ENCODE results near the gene CPEB1. TPM values are rescaled to one million over a fixed set of nuclear protein-coding genes. Genes with fewer than 3 reads are reported as not detected.

CPEB1 gene
- total and polyA plus RNA-seq, 7 experiments from 2014 or later: 0.07 to 1.0 (median 0.35) TPM; not detected in 1

GRCh38 chr15:82663186-82663600, 16.0 kb upstream of the CPEB1 start:
- Histone ChIP-seq H3K4me1 (ENCODE audit: control insufficient read depth in 2 of 2, insufficient read depth in 2 of 2, low read length in 2 of 2) (no peaks in the 10 kb centered on the region), H3K27ac (ENCODE audit: low read depth, low read length) (no peak overlapping the region), H3K9me3 (ENCODE audit: control insufficient read depth in 2 of 3, low read length in 3 of 3) (no peaks in the 10 kb centered on the region), H3K36me3 (ENCODE audit: control insufficient read depth in 2 of 3, insufficient read depth in 3 of 3, low read length in 3 of 3) (no peaks in the 10 kb centered on the region), H3K4me3 (ENCODE audit: low read length) (no peak overlapping the region), H3K27me3 (ENCODE audit: control insufficient read depth in 2 of 2, insufficient read depth in 2 of 2, low read length in 2 of 2) (peaks cover 0 to 4% of the 10 kb centered on the region in 2 donors)
- peaks cover 0 to 39% (median 17%) of the 10 kb centered on the region in 5 donors for H3K27me3 Mint-ChIP-seq
- H3K4me1 Mint-ChIP-seq: peaks cover 0 to 1% (median 0%) of the 10 kb centered on the region in 7 donors
- intact Hi-C loops (cut with micrococcal nuclease): no loop called here
- H3K27ac Mint-ChIP-seq: no peak overlapping the region
- no peak overlapping the region for H3K4me3 Mint-ChIP-seq
- DNase-seq (peak in 8 of 9 donors; percentile 21 to 62 (median 34)), ATAC-seq (peak; percentile 42)
- ChIA-PET POLR2A (no interaction called here), CTCF (interaction anchor here (0.6 kb wide), 1 partner anchor 19 kb away, joined by 8 read pairs; no protein-coding TSS in a partner anchor)
- peaks cover 0 to 2% (median 0%) of the 10 kb centered on the region in 11 donors for H3K9me3 Mint-ChIP-seq
- H3K36me3 Mint-ChIP-seq: peaks cover 0 to 7% (median 0%) of the 10 kb centered on the region in 5 donors

- H3K27me3 ChIP-seq (ENCODE audit: control insufficient read depth in 2 of 2, insufficient read depth in 2 of 2, low read length in 2 of 2): peaks cover 0 to 4% of the 10 kb centered on the region in 2 donors
- no peak overlapping the region for H3K27ac Mint-ChIP-seq
- intact Hi-C loops (cut with micrococcal nuclease): no loop called here
Observed at GRCh38 chr15:82662641-82663040, 15.5 kb upstream of the CPEB1 start.

DNA sequence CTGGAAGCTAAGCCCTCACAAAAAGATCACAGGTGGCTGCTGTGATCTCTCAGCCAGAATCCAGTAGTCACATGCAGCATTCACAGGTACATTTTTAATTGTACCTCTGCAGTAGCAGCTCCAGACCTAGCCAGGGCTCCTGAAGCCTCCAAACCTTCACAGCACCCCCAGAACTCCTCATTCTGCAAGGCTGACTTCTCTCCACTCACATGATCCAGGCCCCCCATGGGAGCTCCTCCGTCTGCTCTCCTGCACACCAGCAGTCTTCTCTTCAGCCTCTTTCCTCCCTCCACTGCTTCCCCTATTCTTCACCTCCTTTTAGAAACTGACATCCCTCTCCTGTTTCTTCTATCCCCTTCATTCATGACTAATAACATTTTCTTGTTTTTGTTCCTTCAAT, 13.2 kb upstream of the CPEB1 start:
- H3K4me1 ChIP-seq (ENCODE audit: control insufficient read depth in 2 of 2, insufficient read depth in 2 of 2, low read length in 2 of 2): no peaks in the 10 kb centered on the region
- Mint-ChIP-seq H3K4me1 (no peaks in the 10 kb centered on the region), H3K27ac (no peak overlapping the region), H3K27me3 (peaks cover 0 to 41% (median 13%) of the 10 kb centered on the region in 5 donors), H3K9me3 (peaks cover 0 to 2% (median 0%) of the 10 kb centered on the region in 11 donors), H3K4me3 (no peak overlapping the region), H3K36me3 (peaks cover 0 to 7% (median 0%) of the 10 kb centered on the region in 5 donors)
- H3K36me3 ChIP-seq (ENCODE audit: control insufficient read depth in 2 of 3, insufficient read depth in 3 of 3, low read length in 3 of 3): no peaks in the 10 kb centered on the region
- no peak overlapping the region for H3K4me3 ChIP-seq (ENCODE audit: low read length)
- peaks cover 0 to 4% of the 10 kb centered on the region in 2 donors for H3K27me3 ChIP-seq (ENCODE audit: control insufficient read depth in 2 of 2, insufficient read depth in 2 of 2, low read length in 2 of 2)
- CTCF ChIA-PET: interaction anchor here (0.6 kb wide), 1 partner anchor 19 kb away, joined by 3 read pairs; no protein-coding TSS in a partner anchor
- DNase-seq (no peak), ATAC-seq (no peak)
- POLR2A ChIA-PET: no interaction called here
- H3K9me3 ChIP-seq (ENCODE audit: control insufficient read depth in 2 of 3, low read length in 3 of 3): no peaks in the 10 kb centered on the region
- no peak overlapping the region for H3K27ac ChIP-seq (ENCODE audit: low read depth, low read length)
- intact Hi-C loops (cut with micrococcal nuclease): no loop called here

More at GRCh38 chr15:82662641-82663040, 15.5 kb upstream of the CPEB1 start:
- Histone ChIP-seq H3K27ac (ENCODE audit: low read depth, low read length) (no peak overlapping the region), H3K4me1 (ENCODE audit: control insufficient read depth in 2 of 2, insufficient read depth in 2 of 2, low read length in 2 of 2) (no peaks in the 10 kb centered on the region), H3K4me3 (ENCODE audit: low read length) (no peak overlapping the region), H3K36me3 (ENCODE audit: control insufficient read depth in 2 of 3, insufficient read depth in 3 of 3, low read length in 3 of 3) (no peaks in the 10 kb centered on the region), H3K9me3 (ENCODE audit: control insufficient read depth in 2 of 3, low read length in 3 of 3) (no peaks in the 10 kb centered on the region)
- Mint-ChIP-seq H3K4me1 (peaks cover 0 to 1% (median 0%) of the 10 kb centered on the region in 7 donors), H3K4me3 (no peak overlapping the region), H3K9me3 (peaks cover 0 to 2% (median 0%) of the 10 kb centered on the region in 11 donors), H3K27me3 (peaks cover 0 to 39% (median 16%) of the 10 kb centered on the region in 5 donors), H3K36me3 (peaks cover 0 to 7% (median 0%) of the 10 kb centered on the region in 5 donors)
- ChIA-PET CTCF (interaction anchor here (0.6 kb wide), 1 partner anchor 19 kb away, joined by 8 read pairs; no protein-coding TSS in a partner anchor), POLR2A (no interaction called here)
- ATAC-seq: no peak
- DNase-seq: no peak

DNA sequence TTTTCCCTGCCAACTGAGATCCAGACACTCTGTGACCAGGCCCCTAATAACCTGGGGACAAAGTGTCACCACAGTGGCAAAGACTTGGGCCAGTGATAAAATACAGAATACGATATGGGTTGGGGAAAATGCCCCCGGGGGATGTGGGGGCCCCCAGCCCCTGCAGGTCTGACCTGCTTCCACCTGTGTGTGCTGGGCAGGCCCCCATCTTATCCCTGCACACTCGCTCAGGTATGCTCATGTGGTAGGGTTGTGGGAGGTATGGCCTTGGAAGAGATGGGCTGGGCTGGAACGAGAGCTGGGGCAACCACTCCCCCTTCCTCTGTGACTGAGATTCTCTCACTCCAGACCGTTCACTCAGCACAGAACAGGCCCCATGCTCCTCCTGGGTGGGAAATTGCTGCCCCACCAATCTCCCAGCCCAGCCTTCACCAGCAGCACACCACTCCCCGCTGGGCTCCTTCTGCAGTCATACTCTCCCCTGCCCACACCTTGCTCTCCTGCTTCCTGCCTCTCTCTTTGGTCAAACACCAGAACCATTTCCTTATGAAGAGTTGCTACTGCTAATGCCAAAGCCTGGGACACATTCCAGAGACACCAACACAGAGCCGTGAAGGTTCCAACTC, 9.6 kb upstream of the CPEB1 start:
- H3K27me3 Mint-ChIP-seq: peaks cover 4 to 21% (median 10%) of the 10 kb centered on the region in 5 donors
- no peak overlapping the region for H3K4me3 Mint-ChIP-seq
- no peaks in the 10 kb centered on the region for H3K9me3 Mint-ChIP-seq
- Histone ChIP-seq H3K27ac (ENCODE audit: low read depth, low read length) (no peak overlapping the region), H3K4me3 (ENCODE audit: low read length) (no peak overlapping the region), H3K4me1 (ENCODE audit: control insufficient read depth in 2 of 2, insufficient read depth in 2 of 2, low read length in 2 of 2) (no peaks in the 10 kb centered on the region), H3K36me3 (ENCODE audit: control insufficient read depth in 2 of 3, insufficient read depth in 3 of 3, low read length in 3 of 3) (peaks cover 0 to 3% (median 0%) of the 10 kb centered on the region in 3 experiments), H3K9me3 (ENCODE audit: control insufficient read depth in 2 of 3, low read length in 3 of 3) (no peaks in the 10 kb centered on the region), H3K27me3 (ENCODE audit: control insufficient read depth in 2 of 2, insufficient read depth in 2 of 2, low read length in 2 of 2) (no peaks in the 10 kb centered on the region)
- H3K27ac Mint-ChIP-seq: no peak overlapping the region
- ATAC-seq (no peak), DNase-seq (no peak)
- CTCF ChIA-PET: no interaction called here
- no peaks in the 10 kb centered on the region for H3K36me3 Mint-ChIP-seq
- intact Hi-C loops (cut with micrococcal nuclease): no loop called here
- POLR2A ChIA-PET: no interaction called here
- H3K4me1 Mint-ChIP-seq: no peaks in the 10 kb centered on the region

- no peaks in the 10 kb centered on the region for H3K4me1 ChIP-seq (ENCODE audit: control insufficient read depth in 2 of 2, insufficient read depth in 2 of 2, low read length in 2 of 2)
- Mint-ChIP-seq H3K9me3 (no peaks in the 10 kb centered on the region), H3K4me3 (no peak overlapping the region), H3K4me1 (no peaks in the 10 kb centered on the region), H3K27me3 (peaks cover 4 to 21% (median 10%) of the 10 kb centered on the region in 5 donors), H3K36me3 (no peaks in the 10 kb centered on the region), H3K27ac (no peak overlapping the region)
- H3K9me3 ChIP-seq (ENCODE audit: control insufficient read depth in 2 of 3, low read length in 3 of 3): no peaks in the 10 kb centered on the region
- DNase-seq (no peak), ATAC-seq (no peak)
- peaks cover 0 to 3% (median 0%) of the 10 kb centered on the region in 3 experiments for H3K36me3 ChIP-seq (ENCODE audit: control insufficient read depth in 2 of 3, insufficient read depth in 3 of 3, low read length in 3 of 3)
- intact Hi-C loops (cut with micrococcal nuclease): no loop called here
- H3K4me3 ChIP-seq (ENCODE audit: low read length): no peak overlapping the region
- no peaks in the 10 kb centered on the region for H3K27me3 ChIP-seq (ENCODE audit: control insufficient read depth in 2 of 2, insufficient read depth in 2 of 2, low read length in 2 of 2)
- CTCF ChIA-PET: no interaction called here
- H3K27ac ChIP-seq (ENCODE audit: low read depth, low read length): no peak overlapping the region
- POLR2A ChIA-PET: no interaction called here
Observed at GRCh38 chr15:82655606-82656005, 8.4 kb upstream of the CPEB1 start.

GRCh38 chr15:82653483-82654168, 6.5 kb upstream of the CPEB1 start:
- H3K36me3 Mint-ChIP-seq: no peaks in the 10 kb centered on the region

More at GRCh38 chr15:82653483-82654168, 6.5 kb upstream of the CPEB1 start:
- Mint-ChIP-seq H3K27ac (no peak overlapping the region), H3K27me3 (peaks cover 14 to 28% (median 16%) of the 10 kb centered on the region in 5 donors), H3K9me3 (peaks cover 0 to 1% (median 0%) of the 10 kb centered on the region in 11 donors), H3K4me3 (no peak overlapping the region), H3K4me1 (peaks cover 0 to 4% (median 0%) of the 10 kb centered on the region in 7 donors)
- ChIA-PET CTCF (interaction anchor here (0.6 kb wide), 2 partner anchors 137 to 349 kb away, joined by 3 to 5 read pairs; no protein-coding TSS in a partner anchor), POLR2A (no interaction called here)
- Histone ChIP-seq H3K36me3 (ENCODE audit: control insufficient read depth in 2 of 3, insufficient read depth in 3 of 3, low read length in 3 of 3) (peaks cover 0 to 3% (median 0%) of the 10 kb centered on the region in 3 experiments), H3K27ac (ENCODE audit: low read depth, low read length) (no peak overlapping the region), H3K9me3 (ENCODE audit: control insufficient read depth in 2 of 3, low read length in 3 of 3) (no peaks in the 10 kb centered on the region), H3K4me3 (ENCODE audit: low read length) (no peak overlapping the region), H3K4me1 (ENCODE audit: control insufficient read depth in 2 of 2, insufficient read depth in 2 of 2, low read length in 2 of 2) (no peaks in the 10 kb centered on the region), H3K27me3 (ENCODE audit: control insufficient read depth in 2 of 2, insufficient read depth in 2 of 2, low read length in 2 of 2) (no peaks in the 10 kb centered on the region)
- DNase-seq: no peak
- intact Hi-C loops (cut with micrococcal nuclease): no loop called here
- no peak for ATAC-seq
